K562 (cell line): ENCODE results near the gene DGCR2. TPM values are rescaled to one million over a fixed set of nuclear protein-coding genes. Genes with fewer than 3 reads are reported as not detected.

ENCODE experiments used
- CBFB ChIP-seq: sonication (generic); formaldehyde crosslinking; IDR thresholded peaks from 2 replicates; pipeline ENCODE4 v1.4.0; 2020; ENCODE audit warnings: mild to moderate bottlenecking, missing genetic modification reagents
- CBX3 ChIP-seq, 2 experiments: IDR thresholded peaks; 1 replicate in 1 of 2; 2 replicates in 1 of 2; pipeline ENCODE4 v1.6.1; 2012; ENCODE audit warnings: inconsistent platforms in 2 of 2, low read length in 2 of 2, borderline replicate concordance in 1 of 2, control low read depth in 1 of 2
- MED1 ChIP-seq: sonication (generic); formaldehyde crosslinking; IDR thresholded peaks from 2 replicates; pipeline ENCODE4 v1.8.1; 2023; ENCODE audit warnings: missing genetic modification reagents, borderline replicate concordance
- POLR2A ChIP-seq: fragments of 450-650 bp; conservative IDR thresholded peaks from 2 replicates; pipeline ENCODE4 v1.6.1; 2016
- STAG1 ChIP-seq: sonication (generic); formaldehyde crosslinking; IDR thresholded peaks from 2 replicates; pipeline ENCODE4 v1.5.0; 2020; ENCODE audit warnings: missing genetic modification reagents, borderline replicate concordance
- TEAD4 ChIP-seq, 2 experiments: sonication (generic) in 1 of 2; formaldehyde crosslinking in 1 of 2; IDR thresholded peaks; 2 replicates each; pipeline versions ENCODE4 v1.6.1 to v1.8.0; 2012 to 2022; ENCODE audit warnings: borderline replicate concordance in 1 of 2, inconsistent platforms in 1 of 2, low read length in 1 of 2, mild to moderate bottlenecking in 1 of 2, missing genetic modification reagents in 1 of 2
- ZBTB11 ChIP-seq, 3 experiments: fragments of 200-800 bp in 1 of 3; fragments of 250-450 bp in 1 of 3; fragments of 450-650 bp in 1 of 3; sonication (Bioruptor Pico) in 1 of 3; sonication (Bioruptor generic) in 1 of 3; formaldehyde crosslinking in 1 of 3; IDR thresholded peaks; 2 replicates each; pipeline versions ENCODE4 v1.6.1 to v1.8.0; 2016 to 2022; ENCODE audit warnings: mild to moderate bottlenecking in 2 of 3, missing genetic modification characterization in 2 of 3, missing compliant biosample characterization in 1 of 3, moderate library complexity in 1 of 3
- ZNF124 ChIP-seq: sonication (generic); formaldehyde crosslinking; IDR thresholded peaks from 2 replicates; pipeline ENCODE4 v1.8.1; 2022; ENCODE audit warnings: missing genetic modification reagents
- ZNF140 ChIP-seq: fragments of 250-450 bp; sonication (Bioruptor Pico); IDR thresholded peaks from 2 replicates; pipeline ENCODE4 v1.8.0; 2021; ENCODE audit warnings: moderate library complexity, mild to moderate bottlenecking, inconsistent platforms
- polyA plus RNA-seq, 8 experiments: library from polyadenylated mRNA; depleted of rRNA in 4 of 8; stranded (reverse) in 5 of 8; unstranded in 3 of 8; fragments of >200 nt; fragmentation: Nextera tagmentation in 2 of 8; fragmentation: Illumina TruSeq in 1 of 8; extraction: Ambion mirVana in 2 of 8; extraction: Trizol in 1 of 8; gene quantifications; 2 replicates each; pipeline versions ENCODE4 v1.2.1 to v1.2.3, GENCODE V29; 2011 to 2014; ENCODE audit warnings: inconsistent platforms in 1 of 8, missing spikeins in 1 of 8
- total RNA-seq, 7 experiments: library from RNA; depleted of rRNA in 6 of 7; stranded (reverse); fragments of >200 nt in 6 of 7; fragmentation: Illumina TruSeq in 2 of 7; extraction: Trizol in 2 of 7; gene quantifications; 2 replicates each; pipeline versions ENCODE4 v1.2.1 to v1.2.3, GENCODE V29; 2011 to 2021; ENCODE audit warnings: low replicate concordance in 1 of 7

The DGCR2 gene
- total and polyA plus RNA-seq, 9 of the 15 experiments (the other 6 are each of a cell fraction or from before 2014, with no cell fraction given) = 0.69 to 101 (median 56.4) TPM

DNA sequence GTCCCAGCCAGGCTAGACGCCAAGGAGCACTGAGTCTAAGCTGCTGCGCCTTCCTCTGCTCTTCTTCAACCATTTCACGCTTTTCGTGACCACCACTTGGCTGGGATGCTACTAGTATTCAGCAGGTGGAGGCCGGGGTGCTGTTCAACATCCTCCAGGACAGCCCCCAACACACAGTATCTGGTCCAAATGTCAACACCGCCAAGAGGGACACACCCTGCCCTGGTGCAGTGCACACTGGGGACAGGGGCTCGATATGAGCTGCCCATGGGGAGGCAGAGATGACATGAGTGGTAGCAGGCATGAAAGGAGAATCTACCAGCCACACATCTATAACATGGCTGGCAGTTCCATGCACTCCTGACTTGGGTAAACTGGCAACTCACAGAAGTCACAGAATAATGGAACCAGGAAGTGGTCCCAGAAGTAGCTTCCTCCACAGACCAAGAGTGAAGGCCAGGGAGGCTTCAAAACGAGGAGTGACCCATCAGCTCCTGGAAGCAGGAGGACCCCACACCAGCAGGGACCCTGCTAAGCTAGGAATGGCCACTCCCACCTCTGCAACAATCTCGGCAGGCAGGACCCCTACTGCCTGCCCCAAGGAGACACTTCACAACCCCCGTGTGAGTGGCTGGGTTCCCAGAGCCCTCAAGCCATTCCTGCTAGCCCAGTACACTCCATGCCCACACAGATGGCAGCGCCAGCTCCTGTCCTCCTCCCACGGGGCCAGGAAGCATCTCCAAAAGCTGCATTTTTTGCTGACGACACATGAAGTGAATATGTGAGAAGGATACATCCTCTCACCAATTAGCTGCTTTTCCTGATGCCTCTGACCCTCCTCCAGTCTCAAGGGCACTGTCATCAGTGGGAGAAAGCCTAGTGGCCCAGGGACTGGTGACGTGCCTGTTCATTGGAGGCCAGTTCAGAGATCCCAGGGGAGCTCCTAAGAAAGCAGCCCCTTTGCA lies 78.8 kb downstream of the DGCR2 start (continued):
- TF ChIP-seq ZBTB11 (CRISPR knock-in tag; IDR thresholded peaks at IDR 0.05) (peak in 1 of 3 experiments; percentile 32; a peak in 1 of 6 replicates), ZNF140 (CRISPR knock-in tag) (no peak), MED1 (CRISPR knock-in tag) (0 out of 2 replicates have a peak, but pooled peaks have one; percentile 70), CBFB (0 out of 2 replicates have a peak, but pooled peaks have one; percentile 36), CBX3 (IDR thresholded peaks at IDR 0.05; ENCODE audit: borderline replicate concordance in 1 of 2, low read length in 2 of 2) (no peak), STAG1 (CRISPR knock-in tag) (peak; percentile 51; the same call in 1 of the 2 replicates), ZNF124 (CRISPR knock-in tag) (0 out of 2 replicates have a peak, but pooled peaks have one; percentile 15), TEAD4 (IDR thresholded peaks at IDR 0.05; ENCODE audit: low read length) (no peak), TEAD4 (CRISPR knock-in tag; IDR thresholded peaks at IDR 0.05; ENCODE audit: borderline replicate concordance) (0 out of 2 replicates have a peak, but pooled peaks have one; percentile 64), POLR2A (peak; percentile 27)
